GM08714 (cell line): ENCODE data around the gene TMEM266.

Experiments
- H3K4me3 ChIP-seq: fragments of 200-500 bp; sonication (Bioruptor generic); 2 replicates; pipeline ENCODE4 v1.5.1; 2014; ENCODE audit warnings: mild to moderate bottlenecking, low read length, inconsistent platforms
- ZNF274 ChIP-seq: IDR thresholded peaks from 2 replicates; pipeline ENCODE4 v1.6.1; 2012; ENCODE audit warnings: mild to moderate bottlenecking, low read depth, low read length

TMEM266 gene

DNA sequence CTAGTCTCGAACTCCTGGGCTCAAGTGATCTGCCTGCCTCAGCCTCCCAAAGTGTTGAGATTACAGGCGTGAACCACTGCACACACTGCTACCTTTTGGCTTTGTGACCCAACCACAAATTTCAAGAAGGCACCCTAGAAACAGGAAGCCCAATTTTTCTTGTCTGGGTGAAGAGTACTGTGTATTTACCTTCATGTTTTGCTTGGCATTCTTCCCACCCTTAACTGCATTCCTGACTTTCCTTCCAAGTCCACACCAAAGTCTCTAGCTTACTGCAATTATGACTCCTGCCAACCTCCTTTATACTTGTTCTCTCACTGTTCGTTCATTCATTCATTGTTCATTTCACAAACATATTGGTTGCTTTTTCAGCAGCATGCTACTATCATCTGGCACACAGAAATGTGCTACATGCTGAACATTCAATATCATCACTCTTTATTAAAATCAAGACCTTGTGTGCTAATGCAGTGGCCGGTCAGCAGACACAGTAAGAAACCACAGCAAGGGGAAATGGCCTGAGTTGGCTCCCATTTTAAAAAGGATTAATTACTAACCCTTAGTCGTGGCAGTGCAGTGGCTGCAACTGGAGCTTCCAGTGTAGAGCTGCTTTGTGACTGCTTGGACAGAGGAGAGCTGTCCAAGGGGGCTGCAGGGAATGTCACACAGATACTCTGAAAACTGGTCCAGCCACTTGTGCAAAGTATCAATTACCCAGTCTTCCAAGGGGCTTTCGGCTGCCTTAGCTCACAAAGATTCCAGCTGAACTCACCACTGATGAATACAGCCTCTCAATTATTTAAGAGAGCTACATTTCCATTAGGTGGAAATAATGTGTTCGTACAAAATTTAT is 157.5 kb downstream of the TMEM266 start:
- TF ChIP-seq ZNF274, result no peak
- H3K4me3 ChIP-seq, result no peak overlapping the region

DNA sequence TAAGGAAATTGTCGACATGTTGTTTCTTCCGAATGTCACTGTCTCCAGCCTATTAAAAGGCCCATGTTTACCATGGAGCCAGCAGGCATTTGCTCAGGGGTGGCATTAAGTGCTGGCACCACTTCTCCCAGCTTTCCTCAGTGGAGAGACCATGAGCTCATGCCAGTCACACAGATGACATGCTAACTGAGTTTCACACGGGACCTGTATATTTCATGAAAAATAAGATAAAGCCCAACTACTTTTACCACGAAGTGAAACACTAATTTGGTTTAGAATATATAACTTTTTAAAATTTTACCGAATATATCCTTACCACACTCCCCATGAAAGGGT is 158.1 kb downstream of the TMEM266 start:
- H3K4me3 ChIP-seq, result no peak overlapping the region
- TF ChIP-seq ZNF274, result no peak

DNA sequence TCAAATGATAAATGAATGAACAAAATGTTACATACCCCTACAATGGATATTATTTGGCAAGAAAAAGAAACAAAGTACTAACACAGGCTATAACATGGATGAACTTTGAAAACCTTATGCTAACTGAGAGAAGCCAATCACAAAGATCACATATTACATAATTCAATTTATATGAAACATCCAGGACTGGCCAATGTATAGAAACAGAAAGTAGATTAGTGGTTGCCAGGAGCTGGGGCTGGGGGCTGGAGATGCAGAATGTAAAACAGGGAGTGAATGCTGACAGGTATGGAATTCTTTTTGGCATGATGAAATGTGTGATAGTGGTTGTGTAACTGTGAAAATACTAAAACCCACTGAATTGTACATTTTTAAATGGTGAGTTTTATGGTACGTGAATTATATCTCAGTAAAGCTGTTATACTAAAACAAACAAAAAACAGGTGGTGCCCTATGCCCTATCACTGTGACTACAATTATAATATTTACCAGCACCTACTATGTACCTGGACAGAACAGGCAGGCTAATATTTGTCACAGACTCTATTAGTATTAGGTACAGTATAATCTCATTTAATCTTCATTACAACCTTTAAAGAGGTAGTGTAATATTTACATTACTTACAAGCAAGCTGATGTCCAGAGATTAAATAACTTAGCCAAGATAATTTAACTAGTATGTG is 161.4 kb downstream of the TMEM266 start:
- TF ChIP-seq ZNF274, result no peak
- H3K4me3 ChIP-seq, result no peak overlapping the region

DNA sequence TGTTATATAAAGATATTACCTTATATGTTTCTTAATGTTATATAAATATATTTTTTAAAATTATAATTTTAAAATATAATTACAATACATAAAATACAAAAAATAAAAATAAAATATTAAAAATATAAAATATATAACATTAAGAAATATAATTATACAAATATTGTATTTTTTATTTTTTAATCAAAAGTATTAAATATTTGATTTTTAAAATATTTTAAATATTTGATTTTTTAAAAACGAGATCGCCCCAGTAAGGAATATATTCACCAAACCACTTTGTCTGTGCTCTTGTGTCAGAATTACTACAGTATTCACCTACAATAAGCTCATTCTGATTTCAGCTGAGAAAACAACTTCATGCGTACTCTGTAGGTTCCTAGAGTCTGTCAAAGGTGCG is 162.4 kb downstream of the TMEM266 start:
- H3K4me3 ChIP-seq, result no peak overlapping the region
- TF ChIP-seq ZNF274, result no peak

DNA sequence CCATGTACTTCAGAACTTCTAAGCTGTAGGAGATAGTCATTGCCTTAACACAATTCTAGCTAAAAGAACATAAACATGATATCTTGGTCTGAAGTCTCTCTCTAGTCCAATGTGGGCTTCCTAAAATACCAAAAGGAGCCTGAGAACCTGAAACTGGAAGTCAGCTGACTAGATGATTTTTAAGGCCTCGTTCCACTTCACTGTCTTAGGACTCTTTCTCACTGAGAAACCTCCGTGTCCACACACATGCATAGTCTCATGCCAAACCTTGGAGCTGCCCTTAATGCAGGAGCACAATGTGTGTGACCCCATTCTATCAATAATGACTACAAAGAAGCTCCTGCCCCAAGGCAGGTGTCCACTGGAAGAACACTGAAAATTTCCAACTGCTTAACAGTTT is 163.7 kb downstream of the TMEM266 start:
- no peak overlapping the region for H3K4me3 ChIP-seq
- no peak for TF ChIP-seq ZNF274

DNA sequence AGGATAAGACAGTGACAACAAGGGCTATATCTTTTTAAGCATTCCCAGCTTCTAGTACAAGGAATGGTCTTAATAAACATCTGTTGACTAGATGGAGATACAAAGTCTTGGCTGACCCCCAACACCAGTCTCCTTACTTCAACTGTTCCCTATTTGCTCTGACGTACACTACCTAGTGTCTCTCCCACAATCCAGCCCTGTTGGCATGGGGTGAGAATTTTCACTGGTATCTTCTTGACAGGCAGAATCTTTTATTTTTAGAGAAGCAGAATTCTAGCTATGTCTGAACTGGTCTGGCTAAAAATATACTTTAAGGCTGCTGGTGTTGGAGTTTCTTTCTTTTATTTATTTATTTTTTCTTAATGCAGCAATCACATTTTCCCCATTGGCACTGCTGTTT is 169.5 kb downstream of the TMEM266 start:
- no peak overlapping the region for H3K4me3 ChIP-seq
- TF ChIP-seq ZNF274, result no peak

DNA sequence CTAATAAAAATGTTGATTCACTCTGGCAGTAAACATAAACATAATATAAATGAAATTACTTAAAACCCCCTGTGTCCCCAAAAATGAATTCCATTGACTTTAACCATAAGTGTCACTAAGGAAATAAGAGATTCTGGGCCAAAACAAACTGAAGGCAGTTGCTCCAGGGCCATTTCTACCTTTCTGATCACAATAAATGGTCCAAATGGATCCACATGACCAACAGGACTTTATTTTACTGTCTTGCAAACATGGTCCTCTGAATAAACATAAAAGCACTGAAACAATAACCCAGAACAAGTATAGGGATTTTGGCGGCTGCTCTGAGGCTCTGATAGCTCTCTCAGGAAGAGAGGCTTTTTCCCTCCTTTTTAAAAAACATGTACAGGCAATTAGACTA is 174.1 kb downstream of the TMEM266 start:
- TF ChIP-seq ZNF274, result no peak
- H3K4me3 ChIP-seq, result no peak overlapping the region

DNA sequence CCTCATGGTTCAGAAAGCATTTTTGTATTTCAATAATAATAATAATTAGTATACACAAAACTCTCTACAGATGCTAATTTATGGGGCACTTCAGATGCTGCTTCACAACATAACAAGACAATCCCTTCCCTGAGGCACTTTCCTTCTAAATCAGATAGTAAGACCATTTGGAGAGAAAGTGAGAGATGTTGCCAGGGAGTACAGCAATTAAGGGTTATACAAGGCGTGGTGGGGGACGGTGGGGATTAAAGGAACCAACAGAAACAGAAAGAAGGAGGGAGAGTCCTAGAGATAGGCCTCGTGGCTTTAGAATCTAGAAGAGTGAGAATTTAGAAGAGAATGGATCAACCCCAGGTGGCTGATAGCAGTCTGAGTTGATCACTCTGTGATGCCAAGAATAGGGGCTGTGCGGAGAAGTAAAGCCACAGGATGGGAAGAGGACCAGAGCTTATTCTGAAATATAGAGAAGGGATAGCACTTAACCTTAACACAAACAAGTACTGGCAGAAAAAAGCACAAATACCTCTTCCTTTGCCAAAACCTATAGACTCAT is 174.6 kb downstream of the TMEM266 start:
- no peak for TF ChIP-seq ZNF274
- no peak overlapping the region for H3K4me3 ChIP-seq

DNA sequence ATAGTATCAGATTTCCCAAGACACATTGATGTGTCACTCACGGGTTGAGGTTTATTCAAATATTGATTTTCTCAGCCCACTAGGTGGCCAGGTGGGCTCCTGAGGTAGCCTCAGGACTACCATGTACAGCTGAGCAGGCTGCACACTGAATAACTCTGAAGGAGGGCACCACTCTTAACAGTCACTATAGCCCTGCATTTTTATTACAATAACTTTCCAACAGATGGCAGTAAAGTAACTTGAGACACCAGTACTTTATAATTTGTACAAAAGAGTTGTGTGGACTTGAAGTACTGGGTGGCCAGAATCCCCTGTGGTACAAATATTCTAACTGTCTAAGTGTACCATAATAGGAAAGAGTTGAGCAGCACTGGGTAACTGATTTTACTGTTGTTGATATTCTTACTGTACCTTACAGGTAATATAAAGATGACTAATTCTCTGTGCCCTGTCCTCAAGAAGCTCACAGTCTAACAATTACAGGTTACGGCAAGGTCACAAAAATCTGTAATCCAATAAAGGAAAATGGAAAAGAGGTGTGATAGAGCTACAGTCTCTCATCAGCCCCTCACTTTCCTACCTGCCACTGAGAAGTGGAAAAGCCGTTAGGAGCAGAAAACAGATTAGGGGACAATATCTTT is 175.5 kb downstream of the TMEM266 start:
- H3K4me3 ChIP-seq, result no peak overlapping the region
- no peak for TF ChIP-seq ZNF274

DNA sequence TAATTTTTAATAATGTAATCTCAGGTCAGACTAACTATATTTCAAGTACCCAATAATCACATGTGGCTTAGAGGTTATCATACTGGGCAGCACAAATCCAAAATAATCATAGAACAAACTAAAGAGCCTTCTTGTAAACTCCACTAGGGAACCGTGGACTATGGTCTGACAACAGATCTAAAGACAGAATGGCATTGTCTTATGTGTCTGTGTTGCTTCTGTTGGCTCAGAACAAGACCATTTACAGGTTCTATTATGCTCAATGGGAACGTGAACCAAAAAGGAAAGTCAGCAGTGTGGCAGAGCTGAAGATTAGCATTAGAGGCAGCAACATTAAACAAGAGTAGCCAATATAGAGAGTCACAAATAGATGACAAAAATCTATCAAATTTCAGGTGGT is 176.6 kb downstream of the TMEM266 start:
- H3K4me3 ChIP-seq, result no peak overlapping the region
- TF ChIP-seq ZNF274, result no peak

DNA sequence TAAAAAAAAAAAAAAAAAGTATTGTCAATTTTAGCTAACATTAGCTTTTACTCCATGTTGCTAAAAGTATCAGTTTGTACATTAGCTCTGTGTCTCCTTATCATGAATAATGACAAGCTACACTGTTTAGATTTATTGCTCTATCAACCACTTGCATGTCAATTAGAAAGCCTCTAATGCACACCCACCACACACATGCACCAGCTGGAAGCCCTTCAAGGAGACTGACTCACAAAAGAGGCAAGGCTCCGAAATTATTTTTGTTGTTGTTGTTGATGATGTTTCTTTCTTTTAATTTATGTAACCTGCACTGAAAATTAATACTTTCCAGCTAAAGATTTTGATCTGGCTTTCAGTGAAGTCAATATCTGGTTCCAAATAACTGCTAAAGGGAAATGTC is 180.0 kb downstream of the TMEM266 start:
- H3K4me3 ChIP-seq, result no peak overlapping the region
- TF ChIP-seq ZNF274, result no peak

DNA sequence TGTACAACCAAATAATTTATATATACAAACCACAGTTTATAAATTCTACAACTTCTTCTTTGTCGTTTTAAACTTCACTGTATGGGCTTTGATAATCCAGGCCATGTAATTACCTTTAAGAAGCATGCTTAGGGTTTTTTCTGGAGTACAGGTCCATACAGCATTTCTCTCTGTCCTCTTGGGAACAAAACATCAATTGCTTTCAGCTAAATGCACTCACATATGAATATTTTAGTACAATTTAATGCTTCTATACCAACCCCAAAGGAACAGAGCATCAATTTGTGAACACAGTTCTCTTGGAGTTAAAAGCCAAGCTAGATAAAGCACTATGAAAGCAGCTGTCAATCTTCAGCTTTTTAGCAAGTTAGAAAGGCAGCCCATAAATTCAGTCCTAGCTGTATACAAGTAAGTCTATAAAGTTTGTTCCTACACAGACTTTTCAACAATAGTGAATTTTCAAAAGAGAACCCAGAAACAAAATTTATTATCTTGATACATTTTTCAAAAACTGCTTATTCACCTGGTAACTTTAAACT is 185.4 kb downstream of the TMEM266 start:
- H3K4me3 ChIP-seq, result no peak overlapping the region
- TF ChIP-seq ZNF274, result no peak

DNA sequence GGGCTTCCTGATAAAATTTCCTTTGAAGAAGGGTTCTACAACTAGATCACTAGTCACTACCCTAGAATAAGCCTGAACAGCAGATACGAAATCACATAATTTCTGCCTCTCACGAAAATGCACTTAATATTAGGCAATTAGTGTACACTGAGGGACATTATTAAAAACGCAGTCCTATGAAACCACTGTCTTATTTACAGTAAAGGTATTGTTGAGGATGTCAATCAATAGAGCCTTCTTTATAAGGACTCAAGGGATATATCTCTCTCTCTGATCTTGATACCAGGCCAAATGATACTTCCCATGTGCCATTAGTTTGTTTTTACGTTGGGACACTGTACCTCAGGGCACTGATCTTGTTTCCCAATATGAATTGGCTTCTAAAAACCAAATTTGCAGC is 191.9 kb downstream of the TMEM266 start:
- TF ChIP-seq ZNF274, result no peak

DNA sequence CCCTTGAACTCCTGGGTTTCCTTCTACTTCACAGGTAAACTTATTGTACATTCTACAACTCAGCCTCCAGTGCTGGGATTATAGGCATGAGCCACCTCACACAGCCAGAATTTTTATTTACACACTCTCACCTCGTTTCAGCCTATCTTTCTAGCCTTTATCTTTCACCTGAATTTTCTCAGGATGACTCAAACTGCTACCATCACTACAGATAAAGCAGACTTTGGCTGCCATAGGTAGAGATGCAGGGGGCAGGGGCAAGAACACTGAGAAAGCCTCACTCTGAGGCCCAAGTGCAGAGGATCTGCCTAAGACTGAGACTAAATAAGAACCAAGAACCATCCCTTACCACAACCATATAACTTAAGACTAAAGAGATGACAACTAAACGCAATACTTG is 192.5 kb downstream of the TMEM266 start:
- H3K4me3 ChIP-seq, result no peak overlapping the region
- no peak for TF ChIP-seq ZNF274

More for the DNA sequence above, 191.9 kb downstream of the TMEM266 start:
- no peak overlapping the region for H3K4me3 ChIP-seq
